H1 (cell line): ENCODE data around the gene CXCR4. TPM values are rescaled to one million over a fixed set of nuclear protein-coding genes. Genes with fewer than 3 reads are reported as not detected.

Experiments used
- ZNF274 ChIP-seq: IDR thresholded peaks from 2 replicates; pipeline ENCODE4 v1.7.0; 2012; ENCODE audit warnings: low read length, borderline replicate concordance; ENCODE audit errors: extremely low read depth
- polyA plus RNA-seq, 7 experiments: library from polyadenylated mRNA; depleted of rRNA in 3 of 7; stranded (reverse) in 5 of 7; unstranded in 2 of 7; fragments of >200 nt in 5 of 7; fragments of 200-250 nt in 2 of 7; gene quantifications; 1 replicate in 5 of 7; 2 replicates in 1 of 7; 4 replicates in 1 of 7; pipeline versions ENCODE4 v1.2.1 to v1.2.3, GENCODE V29; 2011 to 2013; ENCODE audit warnings: missing spikeins in 2 of 7, mixed read lengths in 2 of 7
- total RNA-seq: library from RNA; stranded (reverse); fragmentation: NEBNext Ultra II Directional; extraction: Animal tissue kit (Norgen Biotek cat#: 25700); gene quantifications from 2 replicates; pipeline ENCODE4 v1.2.1, GENCODE V29; 2021

CXCR4 gene
- total and polyA plus RNA-seq, 2 of the 8 experiments (the other 6 are each of a cell fraction or from before 2014, with no cell fraction given) = 1.8 to 2.8 TPM

DNA sequence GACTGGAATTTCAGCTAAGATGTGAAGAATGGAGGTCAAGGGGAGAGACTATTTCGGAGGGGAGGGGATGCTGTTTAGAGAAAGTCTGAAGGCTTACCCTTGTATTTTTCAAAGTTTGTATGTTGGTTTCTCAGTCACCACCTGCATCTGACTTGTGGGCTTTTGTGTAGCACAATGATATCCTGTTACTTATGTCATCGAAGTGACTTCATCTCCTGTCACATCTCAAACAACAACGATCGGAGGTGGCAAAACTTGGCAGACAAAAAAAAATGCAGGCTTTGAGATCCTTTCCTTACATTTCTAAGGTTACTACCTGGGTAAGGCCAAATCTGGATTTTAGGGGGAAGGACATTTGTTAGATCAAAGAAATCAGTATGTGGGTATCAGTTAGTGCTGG is 11.7 kb upstream of the CXCR4 start (continued):
- no peak for TF ChIP-seq ZNF274
